ENCODE measurements around the gene MBLAC1.

DNA sequence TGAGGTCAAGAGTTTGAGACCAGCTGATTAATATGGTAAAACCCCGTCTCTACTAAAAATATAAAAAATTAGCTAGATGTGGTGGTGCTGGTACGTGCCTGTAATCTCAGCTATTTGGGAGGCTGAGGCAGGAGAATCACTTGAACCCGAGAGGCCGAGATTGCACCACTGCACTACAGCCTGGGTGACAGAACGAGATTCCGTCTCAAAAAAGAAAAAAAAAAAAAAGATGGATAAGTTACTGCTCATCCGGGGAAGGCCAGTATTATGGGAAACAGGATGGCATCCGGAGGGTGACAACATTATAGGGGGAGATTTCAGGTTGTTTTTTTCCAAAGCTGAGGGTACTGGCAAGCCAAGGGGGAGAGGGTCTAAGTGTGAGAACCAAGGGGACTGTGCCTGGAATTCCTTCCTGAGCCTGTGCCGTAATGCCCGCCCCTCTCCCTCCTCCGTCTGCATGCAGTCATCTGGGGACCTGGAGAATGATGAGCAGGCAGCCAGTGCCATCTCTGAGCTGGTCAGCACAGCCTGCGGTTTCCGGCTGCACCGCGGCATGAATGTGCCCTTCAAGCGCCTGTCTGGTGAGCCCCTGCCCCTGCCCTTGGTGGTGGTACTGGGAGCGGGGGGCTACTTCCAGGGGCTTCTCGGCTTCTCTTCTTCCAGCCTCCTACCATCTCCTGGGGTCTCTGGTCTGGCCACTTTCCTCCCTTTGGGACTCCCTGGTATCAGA, 26.3 kb downstream of the MBLAC1 start:
- TF ChIP-seq, protein P1, sequence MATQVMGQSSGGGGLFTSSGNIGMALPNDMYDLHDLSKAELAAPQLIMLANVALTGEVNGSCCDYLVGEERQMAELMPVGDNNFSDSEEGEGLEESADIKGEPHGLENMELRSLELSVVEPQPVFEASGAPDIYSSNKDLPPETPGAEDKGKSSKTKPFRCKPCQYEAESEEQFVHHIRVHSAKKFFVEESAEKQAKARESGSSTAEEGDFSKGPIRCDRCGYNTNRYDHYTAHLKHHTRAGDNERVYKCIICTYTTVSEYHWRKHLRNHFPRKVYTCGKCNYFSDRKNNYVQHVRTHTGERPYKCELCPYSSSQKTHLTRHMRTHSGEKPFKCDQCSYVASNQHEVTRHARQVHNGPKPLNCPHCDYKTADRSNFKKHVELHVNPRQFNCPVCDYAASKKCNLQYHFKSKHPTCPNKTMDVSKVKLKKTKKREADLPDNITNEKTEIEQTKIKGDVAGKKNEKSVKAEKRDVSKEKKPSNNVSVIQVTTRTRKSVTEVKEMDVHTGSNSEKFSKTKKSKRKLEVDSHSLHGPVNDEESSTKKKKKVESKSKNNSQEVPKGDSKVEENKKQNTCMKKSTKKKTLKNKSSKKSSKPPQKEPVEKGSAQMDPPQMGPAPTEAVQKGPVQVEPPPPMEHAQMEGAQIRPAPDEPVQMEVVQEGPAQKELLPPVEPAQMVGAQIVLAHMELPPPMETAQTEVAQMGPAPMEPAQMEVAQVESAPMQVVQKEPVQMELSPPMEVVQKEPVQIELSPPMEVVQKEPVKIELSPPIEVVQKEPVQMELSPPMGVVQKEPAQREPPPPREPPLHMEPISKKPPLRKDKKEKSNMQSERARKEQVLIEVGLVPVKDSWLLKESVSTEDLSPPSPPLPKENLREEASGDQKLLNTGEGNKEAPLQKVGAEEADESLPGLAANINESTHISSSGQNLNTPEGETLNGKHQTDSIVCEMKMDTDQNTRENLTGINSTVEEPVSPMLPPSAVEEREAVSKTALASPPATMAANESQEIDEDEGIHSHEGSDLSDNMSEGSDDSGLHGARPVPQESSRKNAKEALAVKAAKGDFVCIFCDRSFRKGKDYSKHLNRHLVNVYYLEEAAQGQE (IDR thresholded peaks at IDR 0.05; ENCODE audit: insufficient read depth in 1 of 2, low read depth in 2 of 2, low read length in 1 of 2): no peak
- TF ChIP-seq, protein P2, sequence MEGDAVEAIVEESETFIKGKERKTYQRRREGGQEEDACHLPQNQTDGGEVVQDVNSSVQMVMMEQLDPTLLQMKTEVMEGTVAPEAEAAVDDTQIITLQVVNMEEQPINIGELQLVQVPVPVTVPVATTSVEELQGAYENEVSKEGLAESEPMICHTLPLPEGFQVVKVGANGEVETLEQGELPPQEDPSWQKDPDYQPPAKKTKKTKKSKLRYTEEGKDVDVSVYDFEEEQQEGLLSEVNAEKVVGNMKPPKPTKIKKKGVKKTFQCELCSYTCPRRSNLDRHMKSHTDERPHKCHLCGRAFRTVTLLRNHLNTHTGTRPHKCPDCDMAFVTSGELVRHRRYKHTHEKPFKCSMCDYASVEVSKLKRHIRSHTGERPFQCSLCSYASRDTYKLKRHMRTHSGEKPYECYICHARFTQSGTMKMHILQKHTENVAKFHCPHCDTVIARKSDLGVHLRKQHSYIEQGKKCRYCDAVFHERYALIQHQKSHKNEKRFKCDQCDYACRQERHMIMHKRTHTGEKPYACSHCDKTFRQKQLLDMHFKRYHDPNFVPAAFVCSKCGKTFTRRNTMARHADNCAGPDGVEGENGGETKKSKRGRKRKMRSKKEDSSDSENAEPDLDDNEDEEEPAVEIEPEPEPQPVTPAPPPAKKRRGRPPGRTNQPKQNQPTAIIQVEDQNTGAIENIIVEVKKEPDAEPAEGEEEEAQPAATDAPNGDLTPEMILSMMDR (IDR thresholded peaks at IDR 0.05): no peak

All from Panc1 (cell line).